Caco-2 (cell line): ENCODE data around the gene ARPC2. TPM values are rescaled to one million over a fixed set of nuclear protein-coding genes. Genes with fewer than 3 reads are reported as not detected.

ENCODE experiments used
- BruUV-seq: library from RNA; stranded (reverse); fragments of 400-500 nt; replicated peaks from 2 replicates; lab custom pipeline; 2021; lab: Mats Ljungman, UMichigan
- CTCF ChIA-PET: fragments of 300-600 bp; sonication (Branson Sonifier 250); formaldehyde crosslinking; loops from one replicate; lab custom pipeline; 2022; ENCODE audit warnings: antibody characterized with exemption; lab: Charles Lee
- POLR2A ChIA-PET: fragments of 300-600 bp; sonication (Branson Sonifier 250); formaldehyde crosslinking; loops from one replicate; lab custom pipeline; 2022; ENCODE audit warnings: antibody characterized with exemption; lab: Charles Lee
- DNase-seq, 2 experiments: peaks; one replicate each; pipeline versions ENCODE4 v3.0.0 to v3.0.0-alpha.2; 2020 to 2022
- H3K27me3 ChIP-seq: replicated peaks from 2 replicates; pipeline ENCODE4 v1.6.0; 2011; ENCODE audit warnings: low read length; ENCODE audit not compliant: control insufficient read depth, insufficient read depth
- H3K36me3 ChIP-seq: 2 replicates; pipeline ENCODE4 v1.5.1; 2011; ENCODE audit warnings: low read length; ENCODE audit not compliant: control insufficient read depth, insufficient read depth
- H3K4me1 ChIP-seq: fragments of 250-450 bp; sonication (Bioruptor Pico); 2 replicates; pipeline ENCODE4 v1.5.1; 2020; ENCODE audit warnings: mild to moderate bottlenecking
- H3K4me3 ChIP-seq: 2 replicates; pipeline ENCODE4 v1.5.1; 2011; ENCODE audit warnings: low read depth, mild to moderate bottlenecking, control low read depth, low read length
- H3K9me3 ChIP-seq: fragments of 250-450 bp; sonication (Bioruptor Pico); 2 replicates; pipeline ENCODE4 v1.5.1; 2020; ENCODE audit warnings: mild to moderate bottlenecking, moderate library complexity
- H3K27ac Mint-ChIP-seq: one replicate; pipeline ENCODE4 v1.8.0; 2022; ENCODE audit warnings: mixed read lengths; ENCODE audit not compliant: unreplicated experiment
- H3K27me3 Mint-ChIP-seq: one replicate; pipeline ENCODE4 v1.8.0; 2022; ENCODE audit warnings: mixed read lengths; ENCODE audit not compliant: insufficient read depth, unreplicated experiment
- H3K36me3 Mint-ChIP-seq: one replicate; pipeline ENCODE4 v1.8.0; 2022; ENCODE audit warnings: mild to moderate bottlenecking, mixed read lengths; ENCODE audit not compliant: insufficient read depth, unreplicated experiment
- H3K4me1 Mint-ChIP-seq: one replicate; pipeline ENCODE4 v1.8.0; 2022; ENCODE audit warnings: low read depth, mixed read lengths; ENCODE audit not compliant: unreplicated experiment
- H3K4me3 Mint-ChIP-seq: one replicate; pipeline ENCODE4 v1.8.0; 2022; ENCODE audit warnings: mild to moderate bottlenecking, moderate library complexity, mixed read lengths; ENCODE audit not compliant: unreplicated experiment
- H3K9me3 Mint-ChIP-seq: one replicate; pipeline ENCODE4 v1.8.0; 2022; ENCODE audit warnings: mixed read lengths; ENCODE audit not compliant: unreplicated experiment
- intact Hi-C: fragments of 100-400 bp; cut with micrococcal nuclease; formaldehyde crosslinking; loops from one replicate; pipeline ENCODE4 v1.10.0; 2022; ENCODE audit not compliant: unreplicated experiment
- total RNA-seq: library from RNA; stranded (reverse); gene quantifications from 2 replicates; pipeline ENCODE4 v1.2.3, GENCODE V29; 2022
- TF ChIP-seq, protein P1 (sequence below), 2 experiments: fragments of 200-600 bp in 1 of 2; IDR thresholded peaks; 1 replicate in 1 of 2; 2 replicates in 1 of 2; pipeline versions ENCODE4 v1.5.1 to v1.8.0; 2011 to 2022; ENCODE audit warnings: antibody characterized with exemption in 1 of 2, control low read depth in 1 of 2, inconsistent platforms in 1 of 2, low read depth in 1 of 2, low read length in 1 of 2, mild to moderate bottlenecking in 1 of 2, moderate library complexity in 1 of 2; ENCODE audit not compliant: insufficient read depth in 1 of 2, severe bottlenecking in 1 of 2, unreplicated experiment in 1 of 2

The ARPC2 gene
- total RNA-seq, 1 experiment from 2014 or later: 284 TPM

DNA sequence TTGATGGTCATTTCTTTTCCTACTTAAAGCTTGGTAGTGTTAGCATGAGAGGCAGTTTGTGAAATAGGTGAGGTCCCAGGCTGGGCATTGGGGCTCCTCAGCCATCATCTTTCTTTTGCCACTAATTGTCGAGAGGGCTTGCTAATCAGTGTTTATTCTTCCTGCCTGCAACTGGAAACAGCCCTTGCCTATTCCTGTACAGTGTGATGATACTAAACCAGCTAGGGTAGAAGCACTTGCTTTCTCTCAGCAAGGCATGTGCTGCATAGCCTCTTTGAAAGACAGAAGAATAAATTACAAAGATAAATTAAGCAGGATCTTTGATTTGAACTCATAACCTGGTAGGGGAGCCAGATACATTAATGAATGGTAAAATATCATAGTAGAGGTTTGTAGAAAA is 27.2 kb downstream of the ARPC2 start:
- H3K4me1 ChIP-seq: no peaks in the 10 kb centered on the region
- H3K9me3 ChIP-seq: no peaks in the 10 kb centered on the region
- no peak overlapping the region for H3K27ac Mint-ChIP-seq
- H3K27me3 ChIP-seq: no peaks in the 10 kb centered on the region
- no peaks in the 10 kb centered on the region for H3K27me3 Mint-ChIP-seq
- H3K4me1 Mint-ChIP-seq: peaks cover 12% of the 10 kb centered on the region
- H3K36me3 Mint-ChIP-seq: peaks cover 98% of the 10 kb centered on the region
- intact Hi-C loops: no loop called here
- peaks cover 8% of the 10 kb centered on the region for H3K36me3 ChIP-seq
- TF ChIP-seq, protein P1, sequence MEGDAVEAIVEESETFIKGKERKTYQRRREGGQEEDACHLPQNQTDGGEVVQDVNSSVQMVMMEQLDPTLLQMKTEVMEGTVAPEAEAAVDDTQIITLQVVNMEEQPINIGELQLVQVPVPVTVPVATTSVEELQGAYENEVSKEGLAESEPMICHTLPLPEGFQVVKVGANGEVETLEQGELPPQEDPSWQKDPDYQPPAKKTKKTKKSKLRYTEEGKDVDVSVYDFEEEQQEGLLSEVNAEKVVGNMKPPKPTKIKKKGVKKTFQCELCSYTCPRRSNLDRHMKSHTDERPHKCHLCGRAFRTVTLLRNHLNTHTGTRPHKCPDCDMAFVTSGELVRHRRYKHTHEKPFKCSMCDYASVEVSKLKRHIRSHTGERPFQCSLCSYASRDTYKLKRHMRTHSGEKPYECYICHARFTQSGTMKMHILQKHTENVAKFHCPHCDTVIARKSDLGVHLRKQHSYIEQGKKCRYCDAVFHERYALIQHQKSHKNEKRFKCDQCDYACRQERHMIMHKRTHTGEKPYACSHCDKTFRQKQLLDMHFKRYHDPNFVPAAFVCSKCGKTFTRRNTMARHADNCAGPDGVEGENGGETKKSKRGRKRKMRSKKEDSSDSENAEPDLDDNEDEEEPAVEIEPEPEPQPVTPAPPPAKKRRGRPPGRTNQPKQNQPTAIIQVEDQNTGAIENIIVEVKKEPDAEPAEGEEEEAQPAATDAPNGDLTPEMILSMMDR (IDR thresholded peaks at IDR 0.05; ENCODE audit: insufficient read depth in 1 of 2, low read depth in 1 of 2, low read length in 1 of 2, severe bottlenecking in 1 of 2, unreplicated experiment in 1 of 2): no peak
- no TSS peak for BruUV-seq
- no peak overlapping the region for H3K4me3 Mint-ChIP-seq
- DNase-seq: no peak
- ChIA-PET CTCF (interaction anchor here (1.0 kb wide), 1 partner anchor 13 kb away, joined by 4 read pairs; no protein-coding TSS in a partner anchor), POLR2A (no interaction called here)
- no peak overlapping the region for H3K4me3 ChIP-seq
- no peaks in the 10 kb centered on the region for H3K9me3 Mint-ChIP-seq

DNA sequence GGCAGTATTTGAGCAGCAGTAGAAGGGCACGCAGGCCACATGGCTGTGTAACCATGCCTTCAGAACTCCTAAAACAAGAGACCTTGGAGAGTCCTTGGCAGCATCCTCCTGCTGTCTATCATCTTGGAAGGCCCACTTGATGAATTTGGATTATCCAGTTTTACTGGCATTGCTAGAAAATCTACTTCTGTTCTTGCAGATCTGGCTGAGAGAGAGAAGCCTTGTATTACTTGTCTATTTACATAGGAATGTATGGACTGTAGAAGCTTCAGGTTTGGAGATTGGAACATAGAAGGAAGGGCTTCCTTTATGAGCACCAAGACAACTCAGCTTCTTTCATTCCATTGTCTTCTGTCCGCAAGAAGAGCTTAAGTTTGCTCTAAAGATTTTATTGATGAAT is 27.7 kb downstream of the ARPC2 start:
- no peak overlapping the region for H3K4me3 Mint-ChIP-seq
- TF ChIP-seq, protein P1 (IDR thresholded peaks at IDR 0.05; ENCODE audit: insufficient read depth in 1 of 2, low read depth in 1 of 2, low read length in 1 of 2, severe bottlenecking in 1 of 2, unreplicated experiment in 1 of 2): no peak
- H3K27ac Mint-ChIP-seq: no peak overlapping the region
- peaks cover 98% of the 10 kb centered on the region for H3K36me3 Mint-ChIP-seq
- ChIA-PET CTCF (interaction anchor here (1.0 kb wide), 1 partner anchor 13 kb away, joined by 4 read pairs; no protein-coding TSS in a partner anchor), POLR2A (no interaction called here)
- Histone ChIP-seq H3K36me3 (peaks cover 8% of the 10 kb centered on the region), H3K4me1 (no peaks in the 10 kb centered on the region), H3K27me3 (no peaks in the 10 kb centered on the region), H3K9me3 (no peaks in the 10 kb centered on the region), H3K4me3 (no peak overlapping the region)
- H3K9me3 Mint-ChIP-seq: no peaks in the 10 kb centered on the region
- DNase-seq: no peak
- no peaks in the 10 kb centered on the region for H3K27me3 Mint-ChIP-seq
- intact Hi-C loops: no loop called here
- no TSS peak for BruUV-seq
- peaks cover 12% of the 10 kb centered on the region for H3K4me1 Mint-ChIP-seq

DNA sequence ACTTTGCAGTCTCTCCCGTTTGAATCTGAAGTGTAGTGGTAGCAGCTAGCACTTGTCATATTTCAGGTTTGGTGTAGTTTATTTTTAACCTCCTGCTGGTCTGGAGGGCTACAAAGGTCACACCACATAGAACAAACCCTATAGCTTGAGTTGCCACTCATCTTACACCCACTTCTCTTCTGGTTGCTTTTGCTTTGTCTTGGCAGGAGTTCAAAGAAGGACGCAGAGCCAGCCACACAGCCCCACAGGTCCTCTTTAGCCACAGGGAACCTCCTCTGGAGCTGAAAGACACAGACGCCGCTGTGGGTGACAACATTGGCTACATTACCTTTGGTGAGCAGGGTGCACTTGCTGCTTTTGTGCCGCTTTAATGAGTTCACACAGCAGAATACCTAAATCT is 28.2 kb downstream of the ARPC2 start:
- Mint-ChIP-seq H3K9me3 (no peaks in the 10 kb centered on the region), H3K36me3 (peaks cover 98% of the 10 kb centered on the region), H3K4me1 (peaks cover 12% of the 10 kb centered on the region), H3K4me3 (no peak overlapping the region), H3K27me3 (no peaks in the 10 kb centered on the region), H3K27ac (no peak overlapping the region)
- BruUV-seq: no TSS peak
- Histone ChIP-seq H3K4me3 (no peak overlapping the region), H3K36me3 (peaks cover 8% of the 10 kb centered on the region), H3K4me1 (no peaks in the 10 kb centered on the region), H3K27me3 (no peaks in the 10 kb centered on the region), H3K9me3 (no peaks in the 10 kb centered on the region)
- ChIA-PET CTCF (interaction anchor here (1.0 kb wide), 1 partner anchor 12 kb away, joined by 4 read pairs; no protein-coding TSS in a partner anchor), POLR2A (no interaction called here)
- no peak for DNase-seq
- TF ChIP-seq, protein P1 (IDR thresholded peaks at IDR 0.05; ENCODE audit: insufficient read depth in 1 of 2, low read depth in 1 of 2, low read length in 1 of 2, severe bottlenecking in 1 of 2, unreplicated experiment in 1 of 2): no peak
- intact Hi-C loops: no loop called here
